ENCODE data around the gene INSYN2B.

Gene INSYN2B

DNA sequence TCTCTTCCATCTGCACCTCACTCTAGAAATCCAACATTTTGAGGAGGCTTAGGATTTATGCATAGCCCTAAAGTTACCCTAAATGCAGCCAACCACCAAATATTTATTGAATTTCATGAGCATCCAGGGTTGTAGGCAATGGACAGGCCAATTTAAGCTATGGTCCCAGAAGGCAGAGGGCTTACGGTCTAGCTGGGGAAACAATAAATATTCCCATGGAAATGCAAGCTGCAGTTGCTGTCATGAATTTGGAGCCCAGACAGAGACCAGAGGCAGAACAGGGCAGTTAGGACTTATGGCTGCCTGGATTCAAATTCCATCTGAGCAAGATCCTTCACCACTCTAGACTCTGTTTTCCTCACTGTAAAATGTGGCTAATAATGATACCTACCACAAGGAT is 9.1 kb upstream of the INSYN2B start:
- Histone ChIP-seq H3K9ac (ENCODE audit: low read length) (no peak overlapping the region), H4K20me1 (ENCODE audit: insufficient read depth, low read length) (no peaks in the 10 kb centered on the region), H3K27me3 (ENCODE audit: low read depth, low read length) (no peaks in the 10 kb centered on the region), H3K27ac (ENCODE audit: low read length) (no peak overlapping the region), H3K79me2 (ENCODE audit: low read length) (no peaks in the 10 kb centered on the region), H3K36me3 (replicated peaks; ENCODE audit: low read depth, low read length) (peaks cover 24% of the 10 kb centered on the region), H3K4me2 (ENCODE audit: low read length) (no peak overlapping the region), H3K4me3 (ENCODE audit: low read length) (no peak overlapping the region), H3K4me1 (ENCODE audit: low read length) (no peaks in the 10 kb centered on the region), H2AFZ (ENCODE audit: low read depth, low read length) (no peak overlapping the region), H3K9me3 (ENCODE audit: insufficient read depth, low read length) (no peaks in the 10 kb centered on the region)
- TF ChIP-seq, protein P1, sequence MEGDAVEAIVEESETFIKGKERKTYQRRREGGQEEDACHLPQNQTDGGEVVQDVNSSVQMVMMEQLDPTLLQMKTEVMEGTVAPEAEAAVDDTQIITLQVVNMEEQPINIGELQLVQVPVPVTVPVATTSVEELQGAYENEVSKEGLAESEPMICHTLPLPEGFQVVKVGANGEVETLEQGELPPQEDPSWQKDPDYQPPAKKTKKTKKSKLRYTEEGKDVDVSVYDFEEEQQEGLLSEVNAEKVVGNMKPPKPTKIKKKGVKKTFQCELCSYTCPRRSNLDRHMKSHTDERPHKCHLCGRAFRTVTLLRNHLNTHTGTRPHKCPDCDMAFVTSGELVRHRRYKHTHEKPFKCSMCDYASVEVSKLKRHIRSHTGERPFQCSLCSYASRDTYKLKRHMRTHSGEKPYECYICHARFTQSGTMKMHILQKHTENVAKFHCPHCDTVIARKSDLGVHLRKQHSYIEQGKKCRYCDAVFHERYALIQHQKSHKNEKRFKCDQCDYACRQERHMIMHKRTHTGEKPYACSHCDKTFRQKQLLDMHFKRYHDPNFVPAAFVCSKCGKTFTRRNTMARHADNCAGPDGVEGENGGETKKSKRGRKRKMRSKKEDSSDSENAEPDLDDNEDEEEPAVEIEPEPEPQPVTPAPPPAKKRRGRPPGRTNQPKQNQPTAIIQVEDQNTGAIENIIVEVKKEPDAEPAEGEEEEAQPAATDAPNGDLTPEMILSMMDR (IDR thresholded peaks at IDR 0.05; ENCODE audit: low read depth, low read length) = no peak

DNA sequence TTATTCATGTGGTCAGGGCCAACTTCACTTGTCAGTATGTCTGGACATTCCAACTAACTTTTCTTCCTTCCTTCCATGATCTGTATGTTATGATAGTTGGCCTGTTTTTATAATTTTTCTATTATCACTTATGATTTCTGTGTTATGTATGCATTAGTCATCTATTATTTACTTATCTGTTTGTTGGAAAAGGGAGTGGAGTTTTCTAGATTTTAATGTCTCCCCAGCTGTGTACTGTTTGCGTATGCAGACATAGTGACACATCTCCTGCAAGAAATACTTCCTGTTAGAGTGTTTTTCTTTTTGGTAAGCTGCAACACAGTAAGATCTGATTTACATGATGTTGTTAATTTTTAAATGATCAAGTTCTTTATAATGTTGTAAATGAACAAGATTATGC is 8.7 kb upstream of the INSYN2B start:
- Histone ChIP-seq H3K27ac (ENCODE audit: low read length) (no peak overlapping the region), H4K20me1 (ENCODE audit: insufficient read depth, low read length) (no peaks in the 10 kb centered on the region), H3K36me3 (replicated peaks; ENCODE audit: low read depth, low read length) (peaks cover 24% of the 10 kb centered on the region), H3K4me2 (ENCODE audit: low read length) (no peak overlapping the region), H2AFZ (ENCODE audit: low read depth, low read length) (no peak overlapping the region), H3K4me1 (ENCODE audit: low read length) (no peaks in the 10 kb centered on the region), H3K4me3 (ENCODE audit: low read length) (no peak overlapping the region), H3K27me3 (ENCODE audit: low read depth, low read length) (no peaks in the 10 kb centered on the region), H3K9ac (ENCODE audit: low read length) (no peak overlapping the region), H3K9me3 (ENCODE audit: insufficient read depth, low read length) (no peaks in the 10 kb centered on the region), H3K79me2 (ENCODE audit: low read length) (no peaks in the 10 kb centered on the region)
- TF ChIP-seq EZH2phosphoT487 (IDR thresholded peaks at IDR 0.05; ENCODE audit: low read depth) = no peak
- TF ChIP-seq, protein P1 (IDR thresholded peaks at IDR 0.05; ENCODE audit: low read depth, low read length) = no peak

DNA sequence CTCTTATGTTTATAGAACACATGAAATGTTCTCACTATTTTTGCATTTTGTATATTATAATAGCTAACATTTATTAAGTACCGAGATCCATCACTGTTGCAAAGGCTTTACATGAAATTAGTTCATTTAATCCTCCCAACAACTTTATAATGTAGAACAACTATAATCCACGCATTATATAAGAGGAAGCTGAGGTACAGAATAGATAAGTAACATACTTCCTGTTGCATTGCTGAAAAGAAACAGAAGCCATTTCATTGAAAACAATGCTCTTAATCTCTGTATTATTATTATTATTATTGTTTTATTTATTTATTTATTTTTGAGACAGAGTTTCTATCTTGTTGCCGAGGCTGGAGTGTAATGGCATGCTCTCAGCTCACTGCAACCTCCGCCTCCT is 7.9 kb upstream of the INSYN2B start:
- TF ChIP-seq EZH2phosphoT487 (IDR thresholded peaks at IDR 0.05; ENCODE audit: low read depth) = no peak
- TF ChIP-seq, protein P1 (IDR thresholded peaks at IDR 0.05; ENCODE audit: low read depth, low read length) = no peak
- Histone ChIP-seq H3K36me3 (replicated peaks; ENCODE audit: low read depth, low read length) (peaks cover 25% of the 10 kb centered on the region), H3K79me2 (ENCODE audit: low read length) (no peaks in the 10 kb centered on the region), H3K27ac (ENCODE audit: low read length) (no peak overlapping the region), H2AFZ (ENCODE audit: low read depth, low read length) (no peak overlapping the region), H4K20me1 (ENCODE audit: insufficient read depth, low read length) (no peaks in the 10 kb centered on the region), H3K4me2 (ENCODE audit: low read length) (no peak overlapping the region), H3K9ac (ENCODE audit: low read length) (no peak overlapping the region), H3K9me3 (ENCODE audit: insufficient read depth, low read length) (no peaks in the 10 kb centered on the region), H3K4me3 (ENCODE audit: low read length) (no peak overlapping the region), H3K4me1 (ENCODE audit: low read length) (no peaks in the 10 kb centered on the region), H3K27me3 (ENCODE audit: low read depth, low read length) (no peaks in the 10 kb centered on the region)

DNA sequence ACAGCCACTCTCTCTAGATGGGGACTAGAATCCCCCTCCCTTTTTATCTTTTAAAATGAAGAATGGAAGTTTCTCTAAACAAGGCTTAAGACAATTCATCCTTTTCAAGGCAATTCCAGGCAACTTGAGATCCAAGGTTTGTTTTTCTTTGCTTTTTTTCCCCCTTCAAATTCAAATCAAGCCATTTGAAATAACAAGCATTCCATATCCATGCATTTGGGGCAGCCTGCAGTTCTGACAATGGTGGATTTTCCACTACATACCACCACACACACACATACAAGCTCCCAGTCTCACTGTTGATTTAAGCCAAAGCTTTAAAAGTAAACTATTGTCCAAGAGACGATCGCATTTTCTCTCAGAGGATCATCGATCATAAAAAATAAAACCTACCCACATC is 424 bp downstream of the INSYN2B start:
- Histone ChIP-seq H4K20me1 (ENCODE audit: insufficient read depth, low read length) (peaks cover 10% of the 10 kb centered on the region; the same call in 1 of the 2 replicates), H3K79me2 (ENCODE audit: low read length) (no peaks in the 10 kb centered on the region), H3K4me2 (ENCODE audit: low read length) (no peak overlapping the region), H3K9me3 (ENCODE audit: insufficient read depth, low read length) (no peaks in the 10 kb centered on the region), H3K27ac (ENCODE audit: low read length) (no peak overlapping the region), H3K4me1 (ENCODE audit: low read length) (peaks cover 8% of the 10 kb centered on the region), H3K9ac (ENCODE audit: low read length) (no peak overlapping the region), H3K36me3 (replicated peaks; ENCODE audit: low read depth, low read length) (peaks cover 4% of the 10 kb centered on the region), H2AFZ (ENCODE audit: low read depth, low read length) (no peak overlapping the region), H3K27me3 (ENCODE audit: low read depth, low read length) (no peaks in the 10 kb centered on the region), H3K4me3 (ENCODE audit: low read length) (no peak overlapping the region)
- no peak for TF ChIP-seq EZH2phosphoT487 (IDR thresholded peaks at IDR 0.05; ENCODE audit: low read depth)
- TF ChIP-seq, protein P1 (IDR thresholded peaks at IDR 0.05; ENCODE audit: low read depth, low read length) = no peak
